ENCODE measurements around the gene BHLHE40.

BHLHE40 gene

GRCh38 chr3:4979428-4980228 lies at the start of gene BHLHE40:
Gene BHLHE40, plus strand, starts transcription at chr3:4979437. Its CDS starts 282 bp downstream, at chr3:4979719.
- TF ChIP-seq, protein P1, sequence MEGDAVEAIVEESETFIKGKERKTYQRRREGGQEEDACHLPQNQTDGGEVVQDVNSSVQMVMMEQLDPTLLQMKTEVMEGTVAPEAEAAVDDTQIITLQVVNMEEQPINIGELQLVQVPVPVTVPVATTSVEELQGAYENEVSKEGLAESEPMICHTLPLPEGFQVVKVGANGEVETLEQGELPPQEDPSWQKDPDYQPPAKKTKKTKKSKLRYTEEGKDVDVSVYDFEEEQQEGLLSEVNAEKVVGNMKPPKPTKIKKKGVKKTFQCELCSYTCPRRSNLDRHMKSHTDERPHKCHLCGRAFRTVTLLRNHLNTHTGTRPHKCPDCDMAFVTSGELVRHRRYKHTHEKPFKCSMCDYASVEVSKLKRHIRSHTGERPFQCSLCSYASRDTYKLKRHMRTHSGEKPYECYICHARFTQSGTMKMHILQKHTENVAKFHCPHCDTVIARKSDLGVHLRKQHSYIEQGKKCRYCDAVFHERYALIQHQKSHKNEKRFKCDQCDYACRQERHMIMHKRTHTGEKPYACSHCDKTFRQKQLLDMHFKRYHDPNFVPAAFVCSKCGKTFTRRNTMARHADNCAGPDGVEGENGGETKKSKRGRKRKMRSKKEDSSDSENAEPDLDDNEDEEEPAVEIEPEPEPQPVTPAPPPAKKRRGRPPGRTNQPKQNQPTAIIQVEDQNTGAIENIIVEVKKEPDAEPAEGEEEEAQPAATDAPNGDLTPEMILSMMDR (IDR thresholded peaks at IDR 0.05; ENCODE audit: insufficient read depth, low read depth, low read length, missing control alignments), result no peak
- no peak for DNase-seq (ENCODE audit: low read depth)
- peak within 1 kb of the TSS; percentile 99 for H3K4me3 ChIP-seq (ENCODE audit: low read length)

DNA sequence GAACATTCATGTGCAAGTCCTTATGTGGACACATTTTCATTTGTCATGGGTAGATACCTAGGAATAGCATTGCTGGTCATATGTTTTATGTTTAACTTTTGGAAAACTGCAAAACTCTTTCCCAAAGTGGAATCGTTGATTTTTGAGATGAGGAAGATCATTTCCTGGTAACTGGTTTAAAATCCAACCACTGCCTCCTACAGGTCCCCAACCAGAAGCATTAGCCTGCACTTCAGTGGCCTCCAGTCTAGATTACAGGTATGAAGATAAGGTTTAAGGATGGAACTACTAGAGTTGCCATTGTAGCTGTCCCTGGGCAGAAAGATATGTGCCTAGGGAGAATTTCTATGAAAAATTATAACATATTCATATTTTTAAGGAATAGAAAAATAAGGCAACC lies 48.7 kb upstream of the BHLHE40 start:
- no peak overlapping the region for H3K4me3 ChIP-seq (ENCODE audit: low read length)
- no peak for DNase-seq (ENCODE audit: low read depth)
- TF ChIP-seq, protein P1 (IDR thresholded peaks at IDR 0.05; ENCODE audit: insufficient read depth, low read depth, low read length, missing control alignments), result no peak

GRCh38 chr3:4934050-4934449 lies 45.2 kb upstream of the BHLHE40 start:
- DNase-seq (ENCODE audit: low read depth), result no peak
- TF ChIP-seq, protein P1 (IDR thresholded peaks at IDR 0.05; ENCODE audit: insufficient read depth, low read depth, low read length, missing control alignments), result no peak
- H3K4me3 ChIP-seq (ENCODE audit: low read length), result no peak overlapping the region

DNA sequence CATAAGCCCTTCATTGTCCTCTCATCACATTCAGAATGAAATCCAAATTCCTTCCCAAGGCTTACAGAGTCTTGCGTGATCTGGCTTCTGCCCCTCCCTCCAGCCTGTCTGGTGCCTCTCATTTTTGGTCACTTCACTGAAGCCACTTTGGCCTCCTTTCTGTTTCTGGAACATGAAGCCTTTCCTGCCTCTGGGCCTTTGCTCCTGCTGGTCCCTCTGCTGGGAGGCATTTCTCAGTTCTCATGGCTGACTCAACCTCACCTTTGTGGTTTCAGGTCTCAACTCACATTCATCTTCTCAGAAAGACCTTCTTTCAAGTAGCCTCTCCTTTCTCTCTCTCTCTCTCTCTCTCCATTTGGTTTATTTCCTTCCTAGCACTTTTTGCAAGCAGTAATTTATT lies 43.9 kb upstream of the BHLHE40 start:
- peak; percentile 48 for DNase-seq (ENCODE audit: low read depth)
- no peak overlapping the region for H3K4me3 ChIP-seq (ENCODE audit: low read length)
- TF ChIP-seq, protein P1 (IDR thresholded peaks at IDR 0.05; ENCODE audit: insufficient read depth, low read depth, low read length, missing control alignments), result no peak

GRCh38 chr3:4936982-4937614 lies 42.1 kb upstream of the BHLHE40 start:
- TF ChIP-seq, protein P1 (IDR thresholded peaks at IDR 0.05; ENCODE audit: insufficient read depth, low read depth, low read length, missing control alignments), result no peak

DNA sequence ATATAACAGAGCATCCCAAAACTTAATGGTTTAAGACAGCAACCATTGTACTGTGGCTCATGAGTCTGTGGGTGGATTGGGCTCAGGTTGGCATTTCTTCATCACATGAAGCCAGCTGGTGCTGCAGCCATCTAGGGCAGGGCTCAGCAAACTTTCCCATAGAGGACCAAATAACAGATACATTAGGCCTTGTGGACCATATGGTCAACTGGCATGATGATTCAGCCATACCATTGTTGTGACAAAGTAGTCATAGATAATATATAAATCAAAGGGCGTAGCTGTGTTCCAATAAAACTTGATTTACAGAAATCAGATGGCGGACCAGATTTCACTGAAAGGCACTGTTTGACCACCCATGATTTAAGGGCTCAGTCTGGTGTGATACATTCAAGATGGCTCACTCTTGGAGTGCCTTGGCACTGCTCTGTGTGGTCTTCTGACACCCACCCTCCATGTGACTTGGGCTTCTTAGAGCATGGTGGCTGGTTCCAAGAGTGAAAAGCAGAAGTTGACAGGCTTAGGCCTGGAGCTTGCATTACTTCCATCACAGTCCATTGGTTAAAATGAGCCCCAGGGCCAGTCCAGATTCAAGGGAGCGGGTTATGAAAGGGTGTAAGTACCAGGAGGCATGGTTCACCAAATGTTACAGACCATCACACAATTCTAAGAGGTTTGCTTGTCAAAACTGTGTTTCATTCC lies 40.8 kb upstream of the BHLHE40 start:
- DNase-seq (ENCODE audit: low read depth), result no peak
- no peak overlapping the region for H3K4me3 ChIP-seq (ENCODE audit: low read length)
- TF ChIP-seq, protein P1 (IDR thresholded peaks at IDR 0.05; ENCODE audit: insufficient read depth, low read depth, low read length, missing control alignments), result no peak

More at GRCh38 chr3:4936982-4937614, 42.1 kb upstream of the BHLHE40 start:
- H3K4me3 ChIP-seq (ENCODE audit: low read length), result no peak overlapping the region
- DNase-seq (ENCODE audit: low read depth), result no peak
